ENCODE results near the gene NF2. TPM values are rescaled to one million over a fixed set of nuclear protein-coding genes. Genes with fewer than 3 reads are reported as not detected.

The NF2 gene
- total RNA-seq, 1 experiment from 2014 or later, result 113 TPM

GRCh38 chr22:29702931-29703501 lies 99.6 kb downstream of the NF2 start:
- no peaks in the 10 kb centered on the region for H3K9me3 ChIP-seq (ENCODE audit: low read length)
- H3K27ac ChIP-seq (ENCODE audit: low read length), result peak overlapping the region; percentile 89
- ATAC-seq (no peak), DNase-seq (no peak)
- H3K36me3 ChIP-seq (ENCODE audit: low read depth, low read length), result no peaks in the 10 kb centered on the region
- no peaks in the 10 kb centered on the region for H4K20me1 ChIP-seq (ENCODE audit: low read length)
- no peak overlapping the region for H3K4me3 ChIP-seq (ENCODE audit: low read length)
- H3K27me3 ChIP-seq (ENCODE audit: low read length), result no peaks in the 10 kb centered on the region
- peak overlapping the region; percentile 70; the same call in 1 of the 2 replicates for H3K4me2 ChIP-seq (ENCODE audit: low read length)
- H3K9ac ChIP-seq (ENCODE audit: low read length), result no peak overlapping the region
- H3F3A ChIP-seq (ENCODE audit: low read length, unreplicated experiment), result no peaks in the 10 kb centered on the region
- no TSS peak for BruUV-seq (replicated peaks)
- H2AFZ ChIP-seq (ENCODE audit: low read length), result no peak overlapping the region
- no peaks in the 10 kb centered on the region for H3K79me2 ChIP-seq (ENCODE audit: low read length)
- TF ChIP-seq EZH2 (IDR thresholded peaks at IDR 0.05; ENCODE audit: low read length, unreplicated experiment), result no peak
- no peak for TF ChIP-seq CTCF (conservative IDR thresholded peaks at IDR 0.05; ENCODE audit: low read depth, low read length)
- no peak for TF ChIP-seq EZH2phosphoT487 (IDR thresholded peaks at IDR 0.05; ENCODE audit: borderline replicate concordance, low read length)
- H3K4me1 ChIP-seq (ENCODE audit: insufficient read depth, low read length), result peaks cover 50% of the 10 kb centered on the region
- intact Hi-C loops (cut with micrococcal nuclease), result loop anchor here (5.0 to 10.0 kb wide), 2 partner anchors 302 to 384 kb away; no protein-coding TSS in a partner anchor
- CTCF ChIA-PET, result interaction anchor here (0.5 to 2.0 kb wide), 2 partner anchors 14 to 386 kb away, joined by 5 to 8 read pairs; no protein-coding TSS in a partner anchor
- H3K9me2 ChIP-seq (replicated peaks; ENCODE audit: low read length), result no peaks in the 10 kb centered on the region
- POLR2A ChIA-PET (ENCODE audit: unreplicated experiment), result no interaction called here

- no peak overlapping the region for H2AFZ ChIP-seq (ENCODE audit: low read length)
- CTCF ChIA-PET, result no interaction called here
- no peak for DNase-seq
- no TSS peak for BruUV-seq (replicated peaks)
- no peak overlapping the region for H3K4me2 ChIP-seq (ENCODE audit: low read length)
- H3K4me3 ChIP-seq (ENCODE audit: low read length), result no peak overlapping the region
- POLR2A ChIA-PET (ENCODE audit: unreplicated experiment), result no interaction called here
- no peaks in the 10 kb centered on the region for H3K9me2 ChIP-seq (replicated peaks; ENCODE audit: low read length)
- peaks cover 50% of the 10 kb centered on the region for H3K4me1 ChIP-seq (ENCODE audit: insufficient read depth, low read length)
- TF ChIP-seq EZH2 (IDR thresholded peaks at IDR 0.05; ENCODE audit: low read length, unreplicated experiment), result no peak
- TF ChIP-seq CTCF (conservative IDR thresholded peaks at IDR 0.05; ENCODE audit: low read depth, low read length), result no peak
- TF ChIP-seq EZH2phosphoT487 (IDR thresholded peaks at IDR 0.05; ENCODE audit: borderline replicate concordance, low read length), result no peak
- no peak for ATAC-seq
- intact Hi-C loops (cut with micrococcal nuclease), result loop anchor here (5.0 to 10.0 kb wide), 2 partner anchors 301 to 384 kb away; no protein-coding TSS in a partner anchor
- no peaks in the 10 kb centered on the region for H4K20me1 ChIP-seq (ENCODE audit: low read length)
- H3F3A ChIP-seq (ENCODE audit: low read length, unreplicated experiment), result no peaks in the 10 kb centered on the region
- no peak overlapping the region for H3K9ac ChIP-seq (ENCODE audit: low read length)
- H3K36me3 ChIP-seq (ENCODE audit: low read depth, low read length), result no peaks in the 10 kb centered on the region
- H3K27ac ChIP-seq (ENCODE audit: low read length), result no peak overlapping the region
- H3K9me3 ChIP-seq (ENCODE audit: low read length), result no peaks in the 10 kb centered on the region
- no peaks in the 10 kb centered on the region for H3K27me3 ChIP-seq (ENCODE audit: low read length)
- no peaks in the 10 kb centered on the region for H3K79me2 ChIP-seq (ENCODE audit: low read length)
Measured at GRCh38 chr22:29703569-29704195, 100.2 kb downstream of the NF2 start.
